ENCODE data around the gene CFAP58.
A peak's percentile ranks its signal among the peaks of the same experiment; 100 is the strongest.

CFAP58 gene

GRCh38 chr10:104324931-104325330 lies 28.7 kb upstream of the CFAP58 start:
- no peak for TF ChIP-seq CTCF (IDR thresholded peaks at IDR 0.05; ENCODE audit: low read depth, low read length)
- no peak overlapping the region for H3K27ac ChIP-seq
- no peaks in the 10 kb centered on the region for H3K9me3 ChIP-seq (ENCODE audit: severe bottlenecking)
- DNase-seq: no peak
- H3K27me3 ChIP-seq (ENCODE audit: insufficient read depth, low read depth, severe bottlenecking): no peaks in the 10 kb centered on the region
- no peaks in the 10 kb centered on the region for H3K36me3 ChIP-seq
- H3K4me3 ChIP-seq (ENCODE audit: low read depth, low read length): no peak overlapping the region

- Histone ChIP-seq H3K27me3 (ENCODE audit: insufficient read depth, low read depth, severe bottlenecking) (no peaks in the 10 kb centered on the region), H3K9me3 (ENCODE audit: severe bottlenecking) (no peaks in the 10 kb centered on the region), H3K27ac (no peak overlapping the region), H3K4me3 (ENCODE audit: low read depth, low read length) (no peak overlapping the region), H3K36me3 (no peaks in the 10 kb centered on the region)
- DNase-seq: no peak
- TF ChIP-seq CTCF (IDR thresholded peaks at IDR 0.05; ENCODE audit: low read depth, low read length): no peak
These were observed 27.9 kb upstream of the CFAP58 start for GRCh38 chr10:104325436-104326435.

GRCh38 chr10:104326991-104327610 lies 26.5 kb upstream of the CFAP58 start:
- no peak for DNase-seq
- Histone ChIP-seq H3K9me3 (ENCODE audit: severe bottlenecking) (no peaks in the 10 kb centered on the region), H3K27me3 (ENCODE audit: insufficient read depth, low read depth, severe bottlenecking) (no peaks in the 10 kb centered on the region), H3K27ac (no peak overlapping the region), H3K4me3 (ENCODE audit: low read depth, low read length) (no peak overlapping the region), H3K36me3 (no peaks in the 10 kb centered on the region)
- no peak for TF ChIP-seq CTCF (IDR thresholded peaks at IDR 0.05; ENCODE audit: low read depth, low read length)

- H3K27ac ChIP-seq: peak overlapping the region; percentile 83
- peak overlapping the region; percentile 26 for H3K4me3 ChIP-seq (ENCODE audit: low read depth, low read length)
- no peaks in the 10 kb centered on the region for H3K27me3 ChIP-seq (ENCODE audit: insufficient read depth, low read depth, severe bottlenecking)
- DNase-seq: no peak
- no peaks in the 10 kb centered on the region for H3K36me3 ChIP-seq
- no peak for TF ChIP-seq CTCF (IDR thresholded peaks at IDR 0.05; ENCODE audit: low read depth, low read length)
- H3K9me3 ChIP-seq (ENCODE audit: severe bottlenecking): no peaks in the 10 kb centered on the region
These were observed 25.6 kb upstream of the CFAP58 start for GRCh38 chr10:104327745-104328645.

GRCh38 chr10:104328646-104328895 lies 25.1 kb upstream of the CFAP58 start:
- H3K36me3 ChIP-seq: no peaks in the 10 kb centered on the region
- no peak for TF ChIP-seq CTCF (IDR thresholded peaks at IDR 0.05; ENCODE audit: low read depth, low read length)
- peak overlapping the region; percentile 26 for H3K4me3 ChIP-seq (ENCODE audit: low read depth, low read length)
- no peaks in the 10 kb centered on the region for H3K27me3 ChIP-seq (ENCODE audit: insufficient read depth, low read depth, severe bottlenecking)
- no peaks in the 10 kb centered on the region for H3K9me3 ChIP-seq (ENCODE audit: severe bottlenecking)
- DNase-seq: no peak
- H3K27ac ChIP-seq: peak overlapping the region; percentile 83
